Neural progenitor cell (in vitro differentiated cells): ENCODE measurements around the gene DACH1. TPM values are rescaled to one million over a fixed set of nuclear protein-coding genes. Genes with fewer than 3 reads are reported as not detected.

ENCODE experiments used
- DNase-seq: peaks from one replicate; pipeline ENCODE4 v3.0.0-alpha.2; 2016; ENCODE audit warnings: low spot score
- H2AFZ ChIP-seq: fragments of 200-600 bp; sonication (generic); replicated peaks from 2 replicates; pipeline ENCODE4 v1.6.1; 2016; ENCODE audit warnings: antibody characterized with exemption
- H3F3A ChIP-seq: fragments of 200-600 bp; sonication (generic); 2 replicates; pipeline ENCODE4 v1.6.1; 2016; ENCODE audit warnings: antibody characterized with exemption, low read depth
- H3K27ac ChIP-seq: fragments of 200-600 bp; sonication (generic); 2 replicates; pipeline ENCODE4 v1.5.1; 2016; ENCODE audit warnings: mild to moderate bottlenecking
- H3K27me3 ChIP-seq: fragments of 200-600 bp; sonication (generic); 2 replicates; pipeline ENCODE4 v1.6.1; 2016; ENCODE audit warnings: mild to moderate bottlenecking, moderate library complexity
- H3K36me3 ChIP-seq: fragments of 200-600 bp; sonication (generic); 2 replicates; pipeline ENCODE4 v1.5.1; 2016
- H3K4me1 ChIP-seq: fragments of 200-600 bp; sonication (generic); 2 replicates; pipeline ENCODE4 v1.6.1; 2016; ENCODE audit warnings: mixed run types
- H3K4me2 ChIP-seq: fragments of 200-600 bp; sonication (generic); 2 replicates; pipeline ENCODE4 v1.6.1; 2016
- H3K4me3 ChIP-seq: fragments of 200-600 bp; sonication (generic); 2 replicates; pipeline ENCODE4 v1.5.1; 2016
- H3K79me2 ChIP-seq: fragments of 200-600 bp; sonication (generic); 2 replicates; pipeline ENCODE4 v1.6.1; 2016; ENCODE audit warnings: low read depth
- H3K9ac ChIP-seq: fragments of 200-600 bp; sonication (generic); 2 replicates; pipeline ENCODE4 v1.6.1; 2016
- H3K9me3 ChIP-seq: fragments of 200-600 bp; sonication (generic); 2 replicates; pipeline ENCODE4 v1.5.1; 2016; ENCODE audit warnings: low read depth
- H4K20me1 ChIP-seq: fragments of 200-600 bp; sonication (generic); 2 replicates; pipeline ENCODE4 v1.6.1; 2016; ENCODE audit warnings: low read depth
- H3K27ac Mint-ChIP-seq: 3 replicates; pipeline ENCODE4 v1.8.0; 2021; ENCODE audit warnings: mixed read lengths
- H3K27me3 Mint-ChIP-seq: 2 replicates; pipeline ENCODE4 v1.8.0; 2022; ENCODE audit warnings: low read depth, mild to moderate bottlenecking, inconsistent platforms, moderate library complexity, mixed read lengths; ENCODE audit not compliant: insufficient read depth
- H3K36me3 Mint-ChIP-seq: 3 replicates; pipeline ENCODE4 v1.8.0; 2021; ENCODE audit warnings: mixed read lengths
- H3K4me1 Mint-ChIP-seq: 3 replicates; pipeline ENCODE4 v1.8.0; 2021; ENCODE audit warnings: mixed read lengths
- H3K4me3 Mint-ChIP-seq: 3 replicates; pipeline ENCODE4 v1.8.0; 2021; ENCODE audit warnings: mild to moderate bottlenecking, moderate library complexity, mixed read lengths
- H3K9me3 Mint-ChIP-seq: 3 replicates; pipeline ENCODE4 v1.8.0; 2020; ENCODE audit warnings: mixed read lengths
- CTCF ChIP-seq: fragments of 200-600 bp; sonication (generic); IDR thresholded peaks from 2 replicates; pipeline ENCODE4 v1.5.1; 2017; ENCODE audit warnings: antibody characterized with exemption, mild to moderate bottlenecking
- EZH2 ChIP-seq: fragments of 200-600 bp; sonication (generic); IDR thresholded peaks from 2 replicates; pipeline ENCODE4 v1.6.1; 2017; ENCODE audit warnings: antibody characterized with exemption, mild to moderate bottlenecking, moderate library complexity
- EZH2phosphoT487 ChIP-seq: fragments of 200-600 bp; sonication (generic); IDR thresholded peaks from 2 replicates; pipeline ENCODE4 v1.6.1; 2017; ENCODE audit warnings: antibody characterized with exemption
- total RNA-seq: library from RNA; depleted of rRNA; stranded (reverse); fragments of >200 nt; gene quantifications from 2 replicates; pipeline ENCODE4 v1.2.3, GENCODE V29; 2015; ENCODE audit warnings: low replicate concordance

Gene DACH1
- total RNA-seq, 1 donor from 2014 or later, result 27.6 TPM

DNA sequence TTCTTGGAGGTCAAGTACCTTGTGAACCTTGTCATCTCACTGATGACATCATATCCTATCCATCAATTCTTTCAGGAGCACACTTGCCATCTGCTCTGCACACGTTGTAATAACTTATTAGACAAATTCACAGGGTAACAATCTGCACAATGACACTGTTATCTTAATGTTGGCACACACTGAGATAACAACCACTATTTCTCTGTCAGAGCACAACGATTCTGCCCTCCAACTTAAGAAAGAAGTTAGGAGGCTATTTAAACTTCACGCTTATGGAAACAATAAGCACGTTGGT, 351.3 kb downstream of the DACH1 start:
- H3K27me3 ChIP-seq, result no peaks in the 10 kb centered on the region
- no peaks in the 10 kb centered on the region for H3K79me2 ChIP-seq
- Mint-ChIP-seq H3K27me3 (peaks cover 2% of the 10 kb centered on the region), H3K36me3 (no peaks in the 10 kb centered on the region), H3K9me3 (no peaks in the 10 kb centered on the region), H3K27ac (no peak overlapping the region), H3K4me3 (no peak overlapping the region), H3K4me1 (no peaks in the 10 kb centered on the region)
- H3K9me3 ChIP-seq, result no peaks in the 10 kb centered on the region
- H3K27ac ChIP-seq, result no peak overlapping the region
- no peak overlapping the region for H2AFZ ChIP-seq
- H3K36me3 ChIP-seq, result no peaks in the 10 kb centered on the region
- no peak overlapping the region for H3K4me3 ChIP-seq
- no peaks in the 10 kb centered on the region for H4K20me1 ChIP-seq
- H3K4me1 ChIP-seq, result peaks cover 5% of the 10 kb centered on the region
- no peak for DNase-seq
- no peak overlapping the region for H3K9ac ChIP-seq
- H3F3A ChIP-seq, result no peaks in the 10 kb centered on the region
- TF ChIP-seq CTCF, result no peak
- no peak for TF ChIP-seq EZH2phosphoT487
- TF ChIP-seq EZH2, result no peak
- H3K4me2 ChIP-seq, result no peak overlapping the region

DNA sequence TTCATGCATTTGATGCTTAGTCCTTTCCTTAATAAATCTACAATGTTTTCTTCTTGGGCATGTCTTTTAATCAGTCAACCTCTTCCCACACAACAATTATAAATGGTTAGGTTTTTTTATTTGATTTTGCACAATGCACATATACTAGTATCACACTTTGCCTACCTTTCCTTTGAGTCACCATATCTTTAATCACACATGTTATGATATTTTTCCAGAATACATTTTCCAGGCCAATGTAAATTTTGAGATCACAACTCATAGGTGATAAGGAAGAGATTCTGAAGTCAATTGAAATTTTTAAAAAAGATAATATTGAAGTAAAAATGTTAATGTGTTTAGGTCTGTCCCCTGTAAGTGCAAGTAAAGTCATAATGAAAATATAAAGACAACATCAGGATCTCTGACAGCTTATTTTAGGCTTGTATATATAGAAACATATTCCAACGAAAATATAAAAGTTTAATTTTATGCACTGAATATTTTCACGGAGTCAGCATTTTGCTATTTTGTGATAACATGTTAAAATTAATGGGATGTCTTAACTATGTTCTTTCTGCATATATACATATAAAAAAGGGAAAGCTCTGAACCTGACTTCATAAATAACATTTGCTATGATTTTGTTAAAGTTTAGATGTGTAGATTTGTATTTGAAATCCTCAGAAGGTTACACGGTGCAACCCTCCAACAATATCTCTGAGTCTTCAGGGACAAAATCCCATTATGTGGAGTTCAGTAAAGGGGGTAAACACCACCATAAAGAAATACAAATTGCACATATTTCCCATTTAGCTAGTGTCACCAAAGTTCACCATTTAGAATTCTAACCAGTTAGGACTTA, 351.9 kb downstream of the DACH1 start:
- H3K9me3 ChIP-seq, result no peaks in the 10 kb centered on the region
- no peaks in the 10 kb centered on the region for H3K36me3 ChIP-seq
- H3F3A ChIP-seq, result no peaks in the 10 kb centered on the region
- H3K27ac ChIP-seq, result no peak overlapping the region
- Mint-ChIP-seq H3K27ac (no peak overlapping the region), H3K36me3 (no peaks in the 10 kb centered on the region), H3K27me3 (peaks cover 2% of the 10 kb centered on the region), H3K4me1 (no peaks in the 10 kb centered on the region), H3K4me3 (no peak overlapping the region), H3K9me3 (no peaks in the 10 kb centered on the region)
- no peak overlapping the region for H2AFZ ChIP-seq
- TF ChIP-seq EZH2phosphoT487 (no peak), CTCF (no peak), EZH2 (no peak)
- no peak for DNase-seq
- no peaks in the 10 kb centered on the region for H3K27me3 ChIP-seq
- H3K9ac ChIP-seq, result no peak overlapping the region
- no peaks in the 10 kb centered on the region for H3K79me2 ChIP-seq
- H3K4me2 ChIP-seq, result no peak overlapping the region
- no peak overlapping the region for H3K4me3 ChIP-seq
- H3K4me1 ChIP-seq, result peaks cover 5% of the 10 kb centered on the region
- H4K20me1 ChIP-seq, result no peaks in the 10 kb centered on the region

DNA sequence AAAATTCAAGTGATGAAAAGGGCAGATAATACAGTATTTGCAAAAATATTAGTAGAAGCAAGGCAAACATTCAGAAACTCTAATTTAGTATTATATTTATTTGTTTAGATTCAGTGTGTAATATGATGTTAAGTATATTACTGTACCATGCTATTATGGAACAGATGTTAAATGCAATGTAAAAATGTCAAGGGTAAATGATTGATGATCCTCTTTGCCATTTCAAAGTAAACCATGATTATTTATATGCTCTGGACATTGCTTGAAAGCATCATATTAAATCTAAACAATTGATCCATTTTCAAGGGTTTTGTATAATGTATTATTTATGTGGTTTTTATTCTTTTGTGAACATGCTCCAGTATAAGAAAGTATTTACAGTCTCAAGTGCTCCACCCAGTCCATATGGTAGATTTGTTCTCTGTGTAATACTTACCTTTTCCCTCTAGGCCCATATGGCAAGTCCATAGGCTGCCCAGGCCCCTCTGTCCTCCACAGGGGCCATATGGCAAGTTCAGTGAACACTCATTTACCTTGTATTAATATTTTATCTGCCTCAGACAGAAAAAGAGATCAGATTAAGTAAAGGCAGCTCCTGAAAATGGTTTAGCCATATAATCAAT, 353.5 kb downstream of the DACH1 start:
- H3K27me3 Mint-ChIP-seq, result peaks cover 2% of the 10 kb centered on the region
- no peak overlapping the region for H3K27ac ChIP-seq
- H3K27ac Mint-ChIP-seq, result no peak overlapping the region

More for the DNA sequence above, 353.5 kb downstream of the DACH1 start:
- Histone ChIP-seq H3K79me2 (no peaks in the 10 kb centered on the region), H4K20me1 (no peaks in the 10 kb centered on the region), H3K4me2 (no peak overlapping the region), H3K9me3 (no peaks in the 10 kb centered on the region), H3K9ac (no peak overlapping the region), H3K27me3 (no peaks in the 10 kb centered on the region), H3K4me3 (no peak overlapping the region), H2AFZ (no peak overlapping the region), H3K4me1 (peaks cover 5% of the 10 kb centered on the region), H3F3A (no peaks in the 10 kb centered on the region), H3K36me3 (no peaks in the 10 kb centered on the region)
- no peak for DNase-seq
- Mint-ChIP-seq H3K9me3 (no peaks in the 10 kb centered on the region), H3K36me3 (peaks cover 6% of the 10 kb centered on the region), H3K4me3 (no peak overlapping the region), H3K4me1 (no peaks in the 10 kb centered on the region)
- TF ChIP-seq CTCF (no peak), EZH2 (no peak), EZH2phosphoT487 (no peak)
